Measurements from ENCODE around the gene HSPB6.

The HSPB6 gene

GRCh38 chr19:35764432-35765315 is 7.8 kb upstream of the HSPB6 start:
- DNase-seq, result no peak

DNA sequence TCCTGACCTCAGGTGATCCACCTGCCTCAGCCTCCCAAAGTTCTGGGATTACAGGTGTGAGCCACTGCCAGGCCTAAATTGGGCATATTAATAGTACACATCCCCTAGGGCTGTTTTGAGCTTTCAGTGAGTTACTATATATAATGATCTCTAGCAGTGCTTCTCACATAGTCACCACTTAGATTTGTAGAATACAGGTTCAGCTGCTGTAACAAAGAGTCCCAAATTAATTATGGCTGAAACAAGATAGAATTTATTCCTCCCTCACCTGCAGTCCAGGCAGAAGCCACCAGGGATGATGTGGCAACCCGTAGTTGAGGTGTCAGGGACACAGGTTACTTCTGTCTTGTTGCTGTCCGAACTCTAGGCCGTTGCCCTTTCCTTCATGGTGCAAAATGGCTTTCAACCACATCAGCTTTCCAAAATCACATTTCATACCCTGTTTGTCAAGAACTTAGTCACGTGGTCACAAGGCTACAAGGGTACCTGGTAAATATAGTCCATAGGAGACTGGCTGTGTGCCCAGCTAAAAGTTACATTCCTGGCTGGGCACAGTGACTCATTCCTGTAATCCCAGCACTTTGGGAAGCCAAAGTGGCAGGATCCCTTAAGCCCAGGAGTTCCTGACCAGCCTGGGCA is 4.0 kb upstream of the HSPB6 start:
- DNase-seq, result no peak

GRCh38 chr19:35759697-35760096 is 2.9 kb upstream of the HSPB6 start:
- DNase-seq, result no peak

- DNase-seq, result peak; percentile 96 to 97
Observed at GRCh38 chr19:35757749-35758608, 1.1 kb upstream of the HSPB6 start, which contains the start of gene PROSER3. TSS of gene PROSER3 (plus strand) at chr19:35758176. CDS start at chr19:35758216, 40 bp downstream.

DNA sequence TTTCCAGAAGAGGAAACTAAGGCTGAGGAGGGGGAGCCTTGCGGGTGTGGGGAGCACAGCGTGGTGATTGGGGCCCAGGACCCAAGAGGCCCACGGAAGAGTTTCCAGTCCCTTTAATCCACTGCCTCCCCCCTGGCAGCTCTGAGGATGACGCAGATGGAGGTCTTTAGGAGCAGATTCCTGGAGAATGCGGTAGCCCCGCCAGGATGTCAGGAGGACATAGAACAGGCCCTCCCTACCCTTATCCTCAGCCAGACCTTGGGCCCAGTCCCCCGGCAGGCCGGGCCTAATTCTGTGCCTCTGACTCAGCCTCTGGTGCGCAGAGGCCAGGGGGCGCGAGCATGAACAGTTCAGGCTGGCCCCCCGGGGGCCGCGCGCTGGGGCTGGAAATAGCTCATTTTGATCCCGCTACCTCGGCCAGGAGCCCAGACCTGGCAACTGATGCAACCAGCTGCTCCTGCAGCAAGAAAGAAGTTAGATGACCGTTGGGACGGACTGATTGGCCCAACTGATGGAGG is 461 bp upstream of the HSPB6 start:
- DNase-seq, result peak in 1 of 2 experiments; percentile 72

- DNase-seq, result no peak
Observed at GRCh38 chr19:35755550-35756376, 1.1 kb downstream of the HSPB6 start.

- no peak for DNase-seq
Observed at GRCh38 chr19:35755131-35755549, 1.7 kb downstream of the HSPB6 start.

- DNase-seq, result no peak
Observed at GRCh38 chr19:35754370-35755130, 2.3 kb downstream of the HSPB6 start.

- DNase-seq, result no peak
Observed at GRCh38 chr19:35753634-35754369, 3.0 kb downstream of the HSPB6 start.

GRCh38 chr19:35752746-35753350 is 4.0 kb downstream of the HSPB6 start:
- no peak for DNase-seq

DNA sequence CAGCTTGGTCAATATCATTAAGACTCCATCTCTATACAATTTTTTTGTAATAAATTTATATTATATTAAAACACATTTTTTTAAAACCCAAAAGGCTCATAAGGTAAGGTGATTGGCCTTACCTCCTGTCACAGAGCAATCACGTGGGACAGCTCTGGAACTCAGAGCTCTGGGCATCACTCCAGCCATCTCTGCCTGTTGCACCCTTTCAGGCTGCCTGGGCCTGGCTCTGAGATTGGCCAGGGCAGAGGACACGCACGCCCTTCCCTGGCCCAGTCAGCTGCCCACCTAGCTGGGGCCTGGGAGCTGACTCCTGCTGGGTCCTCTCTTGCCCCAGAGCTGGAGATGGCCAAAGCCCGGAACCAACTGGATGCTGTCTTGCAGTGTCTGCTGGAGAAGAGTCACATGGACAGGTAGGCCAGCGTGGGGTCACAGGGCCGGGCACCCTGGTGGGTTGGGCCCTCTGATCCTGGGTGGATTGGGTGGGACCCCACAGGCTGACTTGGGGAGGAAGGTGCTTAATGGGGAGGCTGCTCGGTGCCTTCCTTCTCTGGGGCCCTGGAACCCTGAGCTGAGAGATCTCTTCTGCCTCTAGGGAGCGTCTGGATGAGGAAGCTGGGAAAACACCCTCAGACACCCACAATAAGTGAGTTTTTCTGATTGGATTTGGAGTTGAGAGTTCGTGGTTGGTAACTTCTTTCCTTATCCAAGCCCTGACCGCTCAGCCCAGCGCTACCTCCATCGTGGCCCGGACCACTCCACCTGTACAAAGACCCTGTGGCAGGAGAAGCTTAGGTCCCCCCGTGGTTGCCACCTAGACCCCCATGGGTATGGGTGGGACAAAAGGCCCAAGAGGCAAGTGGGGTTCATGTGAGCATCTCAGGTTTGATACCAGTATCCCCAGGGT is 4.7 kb downstream of the HSPB6 start:
- no peak for DNase-seq

DNA sequence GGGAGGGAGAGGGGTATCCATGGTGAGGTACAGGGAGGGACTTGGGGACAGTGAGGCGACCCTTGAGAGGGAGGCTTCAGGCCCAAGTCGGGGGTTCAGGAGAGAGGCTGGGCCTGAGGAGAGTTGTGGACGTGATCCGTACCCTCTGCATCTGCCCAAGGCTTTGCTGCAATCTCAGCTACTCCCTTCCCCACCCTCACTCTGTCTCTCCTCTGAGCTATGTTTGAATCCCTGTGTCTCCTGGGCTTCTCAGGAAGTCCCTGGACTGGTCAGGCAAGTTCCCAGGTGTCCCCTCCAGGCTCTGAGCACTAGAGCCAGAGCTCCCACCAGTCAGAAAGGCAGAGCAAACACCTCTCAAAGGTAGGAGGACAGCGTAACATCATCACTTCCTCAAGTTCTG is 6.7 kb downstream of the HSPB6 start:
- no peak for DNase-seq

DNA sequence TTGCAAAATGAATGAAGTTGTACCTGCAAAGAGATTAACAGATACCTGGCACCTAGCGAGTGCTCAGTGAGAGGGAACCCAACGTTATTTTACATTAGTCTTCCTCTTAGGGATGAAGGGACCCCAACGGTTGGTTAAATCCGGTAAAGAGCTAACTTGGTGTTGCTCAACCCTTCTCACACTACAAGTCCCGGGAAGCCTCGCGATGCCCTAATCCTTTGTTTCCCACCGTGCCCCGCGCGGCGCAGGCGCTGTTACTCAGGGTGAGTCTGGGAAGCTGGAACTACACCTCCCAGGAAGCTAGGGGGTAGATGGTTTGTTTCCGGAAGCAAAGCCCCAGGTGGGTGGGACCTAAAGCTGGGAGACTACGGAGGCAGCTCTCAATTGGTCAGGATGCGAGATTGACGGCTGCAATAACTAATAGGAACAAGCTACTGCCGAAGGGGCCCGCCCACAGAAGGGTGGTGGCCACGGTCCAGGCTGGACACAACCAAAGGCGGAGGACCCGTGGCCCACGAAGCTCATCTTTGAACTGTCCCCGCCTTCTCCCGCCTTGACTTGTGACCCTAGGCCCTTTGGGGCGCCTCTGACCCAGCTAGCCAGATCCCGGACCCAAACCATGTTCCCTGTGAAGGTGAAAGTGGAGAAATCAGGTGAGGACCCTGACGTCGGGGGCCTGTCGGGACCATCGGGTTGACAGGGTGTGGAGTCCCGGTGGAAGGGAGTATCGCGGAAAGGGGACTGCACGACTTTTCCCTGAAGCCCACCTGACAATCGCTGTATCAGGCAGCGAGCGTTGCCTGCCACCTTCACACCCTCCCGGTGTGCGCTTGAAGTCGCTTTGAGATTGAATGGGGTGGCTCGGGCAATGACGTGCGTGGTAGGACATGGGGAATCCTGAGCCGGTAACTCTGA is 8.5 kb downstream of the HSPB6 start, which contains the start of gene LIN37:
TSS of gene LIN37 (plus strand) at position 471 of the 915 bp plus-strand sequence. CDS start at position 620, 149 bp downstream.
- peak; percentile 98 to 100 for DNase-seq

DNA sequence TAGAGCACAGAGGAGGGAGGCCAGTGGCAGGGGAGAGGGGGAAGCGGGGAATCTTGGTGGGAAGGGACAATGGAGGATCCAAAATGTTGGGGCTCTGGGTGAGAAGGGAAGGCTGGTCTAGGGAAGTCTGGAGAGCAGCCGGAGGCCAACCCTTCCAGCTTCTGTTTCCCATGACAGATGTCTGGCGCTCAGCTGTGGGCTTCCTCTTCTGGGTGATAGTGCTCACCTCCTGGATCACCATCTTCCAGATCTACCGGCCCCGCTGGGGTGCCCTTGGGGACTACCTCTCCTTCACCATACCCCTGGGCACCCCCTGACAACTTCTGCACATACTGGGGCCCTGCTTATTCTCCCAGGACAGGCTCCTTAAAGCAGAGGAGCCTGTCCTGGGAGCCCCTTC is 10.3 kb downstream of the HSPB6 start:
- DNase-seq, result no peak

DNA sequence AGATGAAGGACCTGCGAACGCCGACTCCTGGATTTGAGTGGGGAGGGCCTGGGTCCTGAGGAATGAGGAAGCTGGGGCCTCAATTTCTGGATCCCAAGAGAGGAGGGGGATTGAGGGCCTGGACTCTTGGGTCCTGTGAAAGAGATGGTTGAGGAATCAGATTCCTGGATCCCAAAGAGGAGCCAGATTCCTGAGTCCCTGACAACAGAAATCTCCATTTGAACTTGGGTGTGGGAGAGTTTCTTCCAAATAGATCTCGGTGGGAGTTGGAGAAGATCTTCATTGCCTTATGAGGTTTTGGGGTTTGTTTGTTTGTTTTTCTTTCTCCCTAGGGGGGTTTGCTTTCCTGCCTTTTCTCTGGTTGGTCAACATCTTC is 10.8 kb downstream of the HSPB6 start:
- DNase-seq, result no peak

- DNase-seq, result peak; percentile 83 to 92
Observed at GRCh38 chr19:35745328-35746086, 11.3 kb downstream of the HSPB6 start, which contains the start of the genes PSENEN and U2AF1L4. TSS of gene PSENEN (plus strand) at chr19:35745651. CDS start at chr19:35745931, 280 bp downstream. TSS of gene U2AF1L4 (minus strand) at chr19:35745418. CDS start at chr19:35745391, 27 bp downstream.

Measured in cerebellar nuclear complex (tissue), 1 donor.